C4-2B (cell line): ENCODE data around the gene CFAP161.

Source experiments
- H3K27ac ChIP-seq: fragments of 450-650 bp; 2 replicates; pipeline ENCODE4 v1.5.1; 2017
- ZFX ChIP-seq: fragments of 450-650 bp; IDR thresholded peaks from 2 replicates; pipeline ENCODE4 v1.6.1; 2017
- TF ChIP-seq, protein P1 (sequence below): fragments of 450-650 bp; conservative IDR thresholded peaks from 2 replicates; pipeline ENCODE4 v1.5.1; 2017; ENCODE audit warnings: mild to moderate bottlenecking

Gene CFAP161

DNA sequence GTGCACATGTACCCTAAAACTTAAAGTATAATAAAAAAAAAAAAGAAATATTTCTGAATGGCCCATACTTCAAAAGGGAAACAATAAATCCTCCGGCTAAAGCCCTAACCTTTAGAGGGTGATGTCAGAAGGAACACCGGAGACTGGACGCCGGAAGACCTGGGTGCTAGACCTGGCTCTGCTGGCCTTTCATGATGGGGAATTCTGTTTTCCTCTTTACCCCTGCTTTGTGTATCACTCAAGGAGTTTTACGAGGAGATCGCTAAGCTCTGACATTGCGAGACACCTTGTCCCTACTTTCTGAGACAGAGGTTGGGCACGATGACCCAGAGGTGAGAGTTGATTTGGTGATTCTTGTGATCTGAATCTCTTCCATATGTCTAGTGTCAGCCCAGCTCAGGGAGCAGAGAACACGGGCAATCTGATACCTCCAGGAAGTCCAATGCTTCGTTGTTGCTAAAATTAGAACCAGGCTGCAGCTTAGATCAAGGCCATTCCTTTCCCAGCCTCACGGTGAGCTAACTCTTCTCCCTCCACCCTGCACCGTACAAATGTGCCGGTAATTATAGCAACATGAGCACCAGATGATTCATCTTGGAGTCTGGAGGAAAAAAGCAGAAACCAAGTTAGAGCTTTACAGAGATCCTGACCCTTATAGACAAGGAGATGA is 42.0 kb upstream of the CFAP161 start:
- no peak for TF ChIP-seq ZFX
- TF ChIP-seq, protein P1, sequence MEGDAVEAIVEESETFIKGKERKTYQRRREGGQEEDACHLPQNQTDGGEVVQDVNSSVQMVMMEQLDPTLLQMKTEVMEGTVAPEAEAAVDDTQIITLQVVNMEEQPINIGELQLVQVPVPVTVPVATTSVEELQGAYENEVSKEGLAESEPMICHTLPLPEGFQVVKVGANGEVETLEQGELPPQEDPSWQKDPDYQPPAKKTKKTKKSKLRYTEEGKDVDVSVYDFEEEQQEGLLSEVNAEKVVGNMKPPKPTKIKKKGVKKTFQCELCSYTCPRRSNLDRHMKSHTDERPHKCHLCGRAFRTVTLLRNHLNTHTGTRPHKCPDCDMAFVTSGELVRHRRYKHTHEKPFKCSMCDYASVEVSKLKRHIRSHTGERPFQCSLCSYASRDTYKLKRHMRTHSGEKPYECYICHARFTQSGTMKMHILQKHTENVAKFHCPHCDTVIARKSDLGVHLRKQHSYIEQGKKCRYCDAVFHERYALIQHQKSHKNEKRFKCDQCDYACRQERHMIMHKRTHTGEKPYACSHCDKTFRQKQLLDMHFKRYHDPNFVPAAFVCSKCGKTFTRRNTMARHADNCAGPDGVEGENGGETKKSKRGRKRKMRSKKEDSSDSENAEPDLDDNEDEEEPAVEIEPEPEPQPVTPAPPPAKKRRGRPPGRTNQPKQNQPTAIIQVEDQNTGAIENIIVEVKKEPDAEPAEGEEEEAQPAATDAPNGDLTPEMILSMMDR = no peak

DNA sequence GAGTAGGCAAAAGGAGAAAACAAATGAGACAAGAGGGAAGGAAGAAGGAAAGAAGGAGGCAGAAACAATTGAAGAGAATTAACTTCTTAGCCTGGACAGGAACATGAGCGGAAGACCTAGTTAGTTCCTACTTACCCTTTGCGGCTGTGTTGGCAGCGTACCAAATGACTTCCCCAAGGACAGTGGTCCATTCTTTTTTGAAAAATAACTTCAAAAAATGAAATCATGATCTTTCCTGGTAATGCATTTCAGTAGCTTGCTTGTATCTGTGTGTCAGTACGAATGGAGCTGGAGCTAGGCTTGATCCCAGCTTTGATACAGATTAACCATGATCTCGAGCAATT is 41.5 kb upstream of the CFAP161 start:
- no peak overlapping the region for H3K27ac ChIP-seq
- TF ChIP-seq, protein P1 = no peak
- no peak for TF ChIP-seq ZFX

More for the DNA sequence above, 42.0 kb upstream of the CFAP161 start:
- no peak overlapping the region for H3K27ac ChIP-seq

DNA sequence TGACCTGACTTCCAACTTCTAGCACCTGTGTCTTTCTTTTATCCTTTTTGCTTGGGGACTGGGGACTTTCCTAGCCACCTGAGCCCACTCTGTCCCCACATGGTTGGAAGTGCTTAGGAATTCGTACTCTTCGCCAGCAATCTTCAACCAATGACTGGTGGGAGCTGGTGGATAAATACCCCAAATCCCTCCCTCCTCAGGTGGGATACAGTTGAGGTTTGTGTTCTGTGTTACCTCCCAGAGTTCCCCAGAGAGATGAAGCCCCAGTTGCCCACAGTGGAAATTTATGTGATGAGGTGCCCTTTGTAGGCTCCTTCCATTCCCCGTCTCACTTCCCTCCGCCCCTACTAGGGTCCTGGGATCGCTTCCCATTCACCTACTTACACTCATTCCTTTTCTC is 40.1 kb upstream of the CFAP161 start:
- TF ChIP-seq ZFX = no peak
- TF ChIP-seq, protein P1 = no peak
- no peak overlapping the region for H3K27ac ChIP-seq

DNA sequence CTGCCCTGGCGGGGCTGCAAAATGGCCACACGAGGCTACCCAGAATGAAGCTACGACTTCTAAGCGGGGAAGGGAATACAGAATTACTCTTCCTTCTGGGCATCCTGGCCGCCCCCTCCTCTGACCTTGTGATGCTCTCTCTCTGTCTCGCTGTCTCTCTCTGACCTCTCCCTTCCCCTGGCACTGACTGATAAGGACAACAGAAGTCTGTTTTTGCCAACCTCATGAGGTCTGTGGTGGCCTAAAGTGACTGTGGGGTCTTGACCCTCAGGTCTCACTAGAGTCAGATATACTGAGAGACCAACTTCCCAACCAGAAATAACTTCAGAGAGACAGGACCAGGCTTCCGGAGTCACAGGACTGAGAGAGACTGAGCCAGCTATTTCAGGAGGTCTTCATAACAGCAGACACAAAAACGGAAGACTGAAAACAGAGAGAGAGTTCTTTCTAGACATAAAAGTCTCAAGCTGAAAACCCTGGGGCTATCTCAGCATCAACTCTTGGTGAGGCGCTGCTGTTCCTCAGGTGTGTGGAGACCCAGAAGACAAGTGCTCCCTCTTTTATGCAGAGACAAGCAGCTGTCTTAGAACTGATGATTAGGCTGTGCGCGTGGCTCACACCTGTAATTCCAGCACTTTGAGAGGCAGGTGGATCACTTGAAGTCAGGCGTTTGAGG is 38.2 kb upstream of the CFAP161 start:
- TF ChIP-seq, protein P1 = no peak
- TF ChIP-seq ZFX = no peak
- no peak overlapping the region for H3K27ac ChIP-seq

DNA sequence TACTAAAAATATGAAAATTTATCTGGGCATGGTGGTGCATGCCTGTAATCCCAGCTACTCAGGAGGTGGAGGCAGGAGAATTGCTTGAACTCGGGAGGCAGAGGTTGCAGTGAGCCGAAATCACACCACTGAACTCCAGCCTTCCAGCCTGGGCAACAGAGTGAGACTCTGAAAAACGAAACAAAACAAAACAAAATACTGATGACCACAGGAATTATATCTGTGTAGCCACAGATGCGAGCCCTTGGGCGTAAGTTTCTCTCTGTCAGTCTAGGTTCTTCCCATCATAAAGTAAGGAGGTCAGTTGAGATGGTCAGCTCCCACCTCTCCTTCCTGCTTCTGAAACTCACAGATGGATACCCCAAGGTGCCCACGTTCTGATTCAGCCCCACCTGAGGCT is 37.7 kb upstream of the CFAP161 start:
- TF ChIP-seq ZFX = no peak
- TF ChIP-seq, protein P1 = no peak
- H3K27ac ChIP-seq = no peak overlapping the region

DNA sequence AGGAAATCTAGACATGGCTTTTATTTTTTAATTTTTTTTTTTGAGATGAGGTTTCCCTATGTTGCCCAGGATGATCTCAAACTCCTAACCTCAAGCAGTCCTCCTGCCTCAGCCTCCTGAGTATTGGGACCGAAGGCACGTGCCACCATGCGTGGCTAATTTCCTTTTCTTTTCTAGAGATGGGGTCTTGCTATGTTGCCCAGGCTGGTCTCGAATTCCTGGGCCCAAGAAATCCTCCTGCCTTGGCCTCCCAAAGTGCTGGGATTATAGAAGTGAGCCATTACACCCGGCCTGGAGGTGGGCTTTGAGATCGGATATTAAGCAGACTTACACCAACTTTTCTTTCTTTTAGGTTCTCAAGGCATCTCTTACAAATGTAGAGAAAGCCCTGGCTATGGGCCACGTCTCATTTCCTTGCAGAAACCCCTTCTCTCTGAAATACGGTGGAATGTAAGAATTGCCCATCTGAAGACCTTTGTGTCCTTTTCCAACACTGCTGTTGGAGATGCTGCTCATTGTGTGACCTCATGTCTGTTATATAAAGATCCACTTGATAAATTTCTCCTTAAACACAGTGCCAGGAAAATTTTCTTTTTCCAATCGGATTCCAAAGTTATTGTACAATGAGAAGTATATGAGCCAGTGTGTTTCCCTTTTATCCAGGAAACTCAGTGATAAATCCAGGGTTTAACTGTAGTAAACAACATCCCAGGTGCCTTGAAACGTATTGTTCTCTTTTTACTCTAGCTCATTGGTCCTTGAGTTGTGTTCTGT is 36.8 kb upstream of the CFAP161 start:
- no peak overlapping the region for H3K27ac ChIP-seq
- no peak for TF ChIP-seq ZFX
- TF ChIP-seq, protein P1 = no peak

DNA sequence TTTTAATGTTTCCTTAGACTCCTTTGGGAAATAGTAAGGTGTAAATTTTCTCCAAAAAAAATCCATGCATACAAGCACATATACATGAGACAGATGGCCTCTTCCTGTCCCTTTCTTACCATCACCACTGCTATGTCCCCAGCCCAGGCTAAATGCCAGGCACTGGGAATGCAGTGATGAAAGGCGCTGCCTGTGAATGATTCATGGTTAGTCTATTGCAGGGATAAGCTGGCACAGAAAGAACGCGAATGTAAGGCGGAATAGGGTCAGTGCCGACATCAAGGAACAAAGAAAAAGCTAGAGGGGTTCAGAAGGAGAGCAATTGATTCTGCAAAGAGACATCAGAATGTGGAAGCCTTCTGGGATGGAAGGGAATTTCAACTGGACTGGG is 36.2 kb upstream of the CFAP161 start:
- no peak overlapping the region for H3K27ac ChIP-seq
- TF ChIP-seq, protein P1 = no peak
- no peak for TF ChIP-seq ZFX
